Body of pancreas (tissue), 4 donors: ENCODE measurements around the gene GALNTL6. TPM values are rescaled to one million over a fixed set of nuclear protein-coding genes. Genes with fewer than 3 reads are reported as not detected.
"Not testable (repeated sequence)": the region's sequence is repeated elsewhere in the genome, so short reads cannot be mapped to it uniquely, and the experiment has no call there.

Experiments used
- ATAC-seq: fragments of 150-250 bp; one replicate; pipeline ENCODE4 v1.9.1; 2016
- DNase-seq, 4 donors: peaks; one replicate each; pipeline ENCODE4 v3.0.0-alpha.2; 2019
- H3K27ac ChIP-seq, 4 donors: fragments of 200-600 bp; sonication (generic); 1 replicate in 3 of 4; 2 replicates in 1 of 4; pipeline versions ENCODE4 v1.5.1 to v1.6.1; 2016 to 2019; ENCODE audit warnings: mild to moderate bottlenecking in 1 of 4, mixed read lengths in 1 of 4, moderate library complexity in 1 of 4
- H3K27me3 ChIP-seq, 2 donors: fragments of 200-600 bp; sonication (generic); one replicate each; pipeline ENCODE4 v1.6.0; 2016; ENCODE audit warnings: mild to moderate bottlenecking in 1 of 2
- H3K36me3 ChIP-seq, 2 donors: fragments of 200-600 bp; sonication (generic); replicated peaks in 1 of 2; 2 replicates each; pipeline ENCODE4 v1.5.1; 2016; ENCODE audit warnings: low read depth in 2 of 2; ENCODE audit not compliant: insufficient read depth in 1 of 2
- H3K4me1 ChIP-seq: fragments of 200-600 bp; sonication (generic); one replicate; pipeline ENCODE4 v1.6.0; 2016
- H3K4me3 ChIP-seq, 2 donors: fragments of 200-600 bp; sonication (generic); 1 replicate in 1 of 2; 2 replicates in 1 of 2; pipeline ENCODE4 v1.5.1; 2016 to 2019
- H3K9me3 ChIP-seq, 3 donors: fragments of 200-600 bp; sonication (generic); 1 replicate in 2 of 3; 2 replicates in 1 of 3; pipeline ENCODE4 v1.5.1; 2016
- CTCF ChIP-seq, 7 experiments: fragments of 450-650 bp in 4 of 7; fragments of 200-600 bp in 3 of 7; sonication (generic) in 3 of 7; IDR thresholded peaks; one replicate each; pipeline ENCODE4 v1.5.1; 2016 to 2019; ENCODE audit warnings: antibody characterized with exemption in 7 of 7
- POLR2A ChIP-seq, 3 donors: fragments of 450-650 bp; IDR thresholded peaks; one replicate each; pipeline ENCODE4 v1.6.1; 2016; ENCODE audit warnings: antibody characterized with exemption in 3 of 3, mild to moderate bottlenecking in 2 of 3
- WGBS, 2 donors: methylation state at CpG; one replicate each; pipeline ENCODE4 v1.1.5; 2017; 5-methylcytosine and 5-hydroxymethylcytosine counted together
- intact Hi-C: fragments of 100-400 bp; cut with DNase I; formaldehyde crosslinking; loops from one replicate; pipeline ENCODE4 v1.15.1; 2023
- total RNA-seq, 2 donors: library from RNA; depleted of rRNA; stranded (reverse); fragments of >200 nt; gene quantifications; one replicate each; pipeline ENCODE4 v1.1.0, GENCODE V29; 2016

GALNTL6 gene
- total RNA-seq, 2 donors from 2014 or later, result 0.26 TPM; not detected in 1

- no peaks in the 10 kb centered on the region for H3K4me1 ChIP-seq
- intact Hi-C loops, result no loop called here
These were observed 580.0 kb downstream of the GALNTL6 start for GRCh38 chr4:172393220-172393619.

GRCh38 chr4:172404676-172405075 is 591.5 kb downstream of the GALNTL6 start:
- 71 to 76% methylated on average over 3 of the region's 3 CpGs for WGBS, 2 donors
- Histone ChIP-seq H3K27ac (no peak overlapping the region), H3K36me3 (no peaks in the 10 kb centered on the region), H3K27me3 (no peaks in the 10 kb centered on the region), H3K4me3 (no peak overlapping the region), H3K9me3 (no peaks in the 10 kb centered on the region), H3K4me1 (no peaks in the 10 kb centered on the region)
- intact Hi-C loops, result no loop called here
- TF ChIP-seq CTCF (IDR thresholded peaks at IDR 0.05) (no peak), POLR2A (IDR thresholded peaks at IDR 0.05) (no peak)
- DNase-seq (no peak), ATAC-seq (no peak)

More at GRCh38 chr4:172393220-172393619, 580.0 kb downstream of the GALNTL6 start:
- TF ChIP-seq POLR2A (IDR thresholded peaks at IDR 0.05), result no peak
- TF ChIP-seq CTCF (IDR thresholded peaks at IDR 0.05), result no peak
- H3K9me3 ChIP-seq, result no peaks in the 10 kb centered on the region
- no peak for ATAC-seq
- no peak overlapping the region for H3K4me3 ChIP-seq
- H3K36me3 ChIP-seq, result no peaks in the 10 kb centered on the region
- 43 to 47% methylated on average over 3 of the region's 3 CpGs for WGBS, 2 donors
- no peak overlapping the region for H3K27ac ChIP-seq
- no peaks in the 10 kb centered on the region for H3K27me3 ChIP-seq
- no peak for DNase-seq

- H3K27me3 ChIP-seq, result no peaks in the 10 kb centered on the region
- 53% methylated on average over 1 of the region's 1 CpG for WGBS, 2 donors
- H3K4me1 ChIP-seq, result no peaks in the 10 kb centered on the region
- H3K4me3 ChIP-seq, result no peak overlapping the region
- no peak for TF ChIP-seq CTCF (IDR thresholded peaks at IDR 0.05)
- no peak for TF ChIP-seq POLR2A (IDR thresholded peaks at IDR 0.05)
- no peak for DNase-seq
- no peaks in the 10 kb centered on the region for H3K36me3 ChIP-seq
- H3K27ac ChIP-seq, result no peak overlapping the region
- no peaks in the 10 kb centered on the region for H3K9me3 ChIP-seq
- ATAC-seq, result no peak
- intact Hi-C loops, result no loop called here
These were observed 597.2 kb downstream of the GALNTL6 start for GRCh38 chr4:172410363-172410762.

- Histone ChIP-seq H3K4me3 (no peak overlapping the region), H3K4me1 (no peaks in the 10 kb centered on the region), H3K27me3 (no peaks in the 10 kb centered on the region), H3K36me3 (no peaks in the 10 kb centered on the region), H3K9me3 (no peaks in the 10 kb centered on the region), H3K27ac (no peak overlapping the region)
- intact Hi-C loops, result no loop called here
- DNase-seq (no peak), ATAC-seq (no peak)
- TF ChIP-seq POLR2A (IDR thresholded peaks at IDR 0.05) (no peak), CTCF (IDR thresholded peaks at IDR 0.05) (no peak)
- 66 to 78% methylated on average over 2 of the region's 2 CpGs for WGBS, 2 donors
These were observed 597.9 kb downstream of the GALNTL6 start for GRCh38 chr4:172411149-172411548.

- Histone ChIP-seq H3K4me3 (no peak overlapping the region), H3K4me1 (no peaks in the 10 kb centered on the region), H3K36me3 (no peaks in the 10 kb centered on the region), H3K27ac (no peak overlapping the region), H3K27me3 (no peaks in the 10 kb centered on the region), H3K9me3 (no peaks in the 10 kb centered on the region)
- DNase-seq (no peak), ATAC-seq (no peak)
- no peak for TF ChIP-seq POLR2A (IDR thresholded peaks at IDR 0.05)
- TF ChIP-seq CTCF (IDR thresholded peaks at IDR 0.05), result no peak
- WGBS, 2 donors, result 61 to 66% methylated on average over 3 of the region's 3 CpGs
- intact Hi-C loops, result no loop called here
These were observed 599.8 kb downstream of the GALNTL6 start for GRCh38 chr4:172412851-172413580.

- H3K27ac ChIP-seq, H3K9me3 ChIP-seq, DNase-seq, intact Hi-C loops, H3K27me3 ChIP-seq, H3K4me3 ChIP-seq, ATAC-seq, H3K36me3 ChIP-seq, H3K4me1 ChIP-seq: not testable (repeated sequence)
- WGBS, 2 donors, result 83 to 89% methylated on average over 12 of the region's 12 CpGs
These were observed 615.8 kb downstream of the GALNTL6 start for GRCh38 chr4:172428979-172429378.
